ENCODE results near the gene SHANK1. TPM values are rescaled to one million over a fixed set of nuclear protein-coding genes. Genes with fewer than 3 reads are reported as not detected.
"Not testable (repeated sequence)": the region's sequence is repeated elsewhere in the genome, so short reads cannot be mapped to it uniquely, and the experiment has no call there.

Gene SHANK1
- total RNA-seq, 1 experiment from 2014 or later = 4.9 TPM

DNA sequence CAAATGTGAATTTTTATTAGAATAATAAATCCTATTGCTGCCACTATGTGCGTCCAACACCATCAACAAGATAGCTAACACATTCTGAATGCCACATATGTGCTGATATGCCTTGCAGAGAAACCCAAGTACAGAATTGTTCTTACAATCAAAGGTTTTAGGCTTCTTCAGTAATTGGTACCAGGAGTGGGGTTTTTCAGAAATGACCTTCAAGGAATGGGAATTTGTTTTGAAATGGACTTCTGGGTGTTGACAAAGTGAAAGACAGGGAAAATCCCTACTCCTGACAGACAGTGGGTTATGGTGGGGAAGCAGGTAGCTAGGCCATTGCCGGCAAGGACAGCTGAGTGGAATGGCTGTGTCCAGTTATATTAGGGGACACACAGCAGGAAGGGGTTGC, 85.6 kb downstream of the SHANK1 start:
- DNase-seq (ENCODE audit: low read depth) = no peak

DNA sequence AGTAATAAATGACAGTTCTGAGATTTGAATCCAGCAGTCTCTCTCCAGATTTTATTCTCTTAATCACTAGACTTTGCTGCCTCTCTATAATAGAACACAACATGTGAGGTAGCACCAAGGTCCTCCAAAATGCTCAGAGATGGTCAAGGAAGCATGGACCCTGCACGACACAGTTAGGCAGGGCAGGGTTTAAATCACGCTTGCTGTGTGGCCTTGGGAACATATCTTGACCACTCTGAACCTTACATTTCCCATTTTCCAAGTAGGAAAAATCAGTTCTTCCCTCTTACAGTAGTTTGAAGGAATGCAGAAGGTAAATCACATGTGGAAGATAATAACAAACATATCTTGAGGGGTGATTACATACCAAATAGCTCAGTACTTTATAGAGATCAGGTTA, 86.2 kb downstream of the SHANK1 start:
- DNase-seq (ENCODE audit: low read depth) = no peak

DNA sequence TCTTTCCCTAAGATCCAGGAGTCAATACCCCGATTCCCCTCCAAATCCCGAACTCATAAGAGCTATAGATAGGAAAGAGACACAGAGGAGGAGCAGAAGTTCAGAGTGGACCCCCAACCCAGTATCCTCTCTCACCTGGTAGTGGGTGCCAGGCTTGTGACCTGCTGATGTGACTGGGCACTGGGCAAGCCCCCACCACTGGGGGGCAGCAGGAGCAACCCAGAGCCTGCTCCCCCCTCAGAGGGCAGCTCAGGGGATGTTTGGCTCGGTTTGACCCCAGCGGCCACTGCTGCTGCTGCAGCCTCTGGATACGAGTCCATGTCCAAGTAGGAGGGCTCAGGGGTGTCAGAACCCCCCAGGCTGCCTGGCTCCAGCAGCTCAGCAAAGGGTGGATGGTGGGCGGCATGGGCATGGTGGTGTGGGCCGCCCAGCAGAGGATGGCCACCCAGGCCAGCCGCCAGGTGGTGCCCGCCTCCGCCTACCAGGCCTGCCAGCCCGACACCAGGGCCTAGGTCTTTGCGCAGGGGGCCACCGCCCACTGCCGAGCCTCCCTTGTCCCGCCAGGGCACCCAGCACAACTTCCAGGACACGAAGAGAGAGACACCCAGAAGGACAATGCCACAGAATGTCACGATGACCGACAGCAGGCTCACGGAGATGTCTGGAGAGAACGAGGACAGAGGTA, 87.3 kb downstream of the SHANK1 start:
- no peak for DNase-seq (ENCODE audit: low read depth)

DNA sequence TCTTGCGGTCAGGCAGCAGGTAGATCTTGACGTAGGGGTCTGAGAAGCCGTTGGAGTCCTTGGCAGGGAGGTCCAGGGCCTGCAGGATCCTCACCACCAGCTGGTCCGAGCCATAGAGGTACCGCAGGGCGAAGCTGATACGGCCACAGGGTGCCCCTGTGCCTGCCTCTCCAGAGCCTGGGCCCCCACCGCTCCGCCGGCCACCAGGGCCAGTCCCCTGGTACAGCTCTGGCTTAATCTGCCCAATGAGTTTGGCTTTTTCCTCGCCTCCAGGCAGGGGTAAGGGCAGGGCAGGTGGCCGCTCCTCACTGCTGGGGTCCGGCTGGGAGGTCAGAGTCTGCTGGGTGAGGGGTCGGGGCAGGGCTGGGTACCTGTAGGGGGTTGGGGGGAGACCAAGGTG, 89.8 kb downstream of the SHANK1 start:
- DNase-seq (ENCODE audit: low read depth) = no peak

DNA sequence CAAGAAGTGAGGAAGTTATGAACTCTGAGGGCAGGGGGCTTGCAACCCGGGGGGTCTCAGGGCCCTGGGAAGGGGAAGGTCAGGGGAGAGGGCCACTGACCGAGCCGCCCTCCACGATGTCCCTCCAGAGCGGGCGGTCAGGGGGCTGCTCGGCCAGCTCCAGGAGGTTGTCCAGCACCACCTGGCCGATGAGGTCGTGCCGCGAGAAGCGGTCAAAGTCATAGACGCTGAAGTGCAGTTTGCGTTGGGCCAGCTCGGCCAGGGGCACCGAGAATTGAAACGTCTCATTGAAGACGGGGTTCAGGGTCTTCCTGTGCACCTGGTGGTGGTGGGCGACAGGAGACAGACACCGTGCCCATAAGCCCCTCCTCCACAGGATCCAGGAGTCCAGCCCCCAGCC, 90.4 kb downstream of the SHANK1 start:
- DNase-seq (ENCODE audit: low read depth) = no peak

DNA sequence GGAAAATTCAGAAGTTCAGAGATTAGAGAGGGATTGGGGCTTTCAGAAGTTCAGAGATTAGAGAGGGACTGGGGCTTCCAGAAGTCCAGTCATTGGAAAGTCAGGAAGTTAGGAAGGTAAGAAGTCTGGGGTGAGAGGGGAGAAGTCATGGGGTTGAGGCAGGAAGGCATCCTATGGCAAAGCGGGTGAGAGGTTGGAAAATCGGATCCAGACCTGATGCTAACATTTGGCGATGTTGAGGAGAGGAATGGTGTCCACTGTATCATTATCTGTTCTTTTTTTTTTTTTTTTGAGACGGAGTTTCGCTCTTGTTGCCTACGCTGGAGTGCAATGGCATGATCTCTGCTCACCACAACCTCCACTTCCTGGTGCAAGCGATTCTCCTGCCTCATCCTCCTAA, 91.1 kb downstream of the SHANK1 start:
- DNase-seq (ENCODE audit: low read depth) = no peak

DNA sequence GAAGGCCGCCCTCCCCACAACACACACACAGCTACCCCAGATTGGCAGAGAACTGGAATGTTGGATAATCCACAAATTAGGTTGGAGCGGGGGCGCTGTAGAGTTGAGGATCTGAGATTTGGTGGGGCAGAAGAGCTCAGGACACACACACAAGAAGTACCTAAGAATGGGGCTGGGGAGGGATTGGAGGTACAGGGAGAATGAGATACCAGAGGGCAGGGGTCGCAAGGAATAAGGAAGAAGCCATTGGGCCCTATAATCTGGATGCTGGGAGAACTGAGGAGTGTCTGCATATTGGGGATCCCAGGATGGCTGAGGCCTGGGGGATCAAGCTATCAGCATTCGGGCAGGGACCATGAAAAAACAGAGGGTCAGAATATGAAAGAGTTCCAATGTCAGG, 91.5 kb downstream of the SHANK1 start:
- DNase-seq (ENCODE audit: low read depth) = no peak

DNA sequence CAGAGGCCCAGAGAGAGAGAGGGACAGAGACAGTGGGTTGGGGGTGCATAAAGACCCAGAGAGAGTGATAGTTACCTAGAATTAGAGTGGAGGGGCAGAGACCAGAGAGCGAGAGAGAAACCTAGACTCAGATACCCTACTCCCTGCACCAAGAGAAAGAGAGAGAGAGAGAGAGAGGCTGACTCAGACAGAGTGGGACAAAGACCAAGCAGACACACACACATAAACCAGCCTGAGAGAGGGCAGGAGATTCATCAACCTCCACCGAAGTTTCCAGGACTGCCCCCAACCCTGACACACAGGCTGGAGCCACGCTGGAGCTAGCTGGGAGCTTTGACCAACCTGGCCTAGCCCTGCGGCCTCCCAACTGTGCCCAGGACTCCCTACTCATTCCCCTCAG, 92.8 kb downstream of the SHANK1 start:
- DNase-seq (ENCODE audit: low read depth) = no peak

DNA sequence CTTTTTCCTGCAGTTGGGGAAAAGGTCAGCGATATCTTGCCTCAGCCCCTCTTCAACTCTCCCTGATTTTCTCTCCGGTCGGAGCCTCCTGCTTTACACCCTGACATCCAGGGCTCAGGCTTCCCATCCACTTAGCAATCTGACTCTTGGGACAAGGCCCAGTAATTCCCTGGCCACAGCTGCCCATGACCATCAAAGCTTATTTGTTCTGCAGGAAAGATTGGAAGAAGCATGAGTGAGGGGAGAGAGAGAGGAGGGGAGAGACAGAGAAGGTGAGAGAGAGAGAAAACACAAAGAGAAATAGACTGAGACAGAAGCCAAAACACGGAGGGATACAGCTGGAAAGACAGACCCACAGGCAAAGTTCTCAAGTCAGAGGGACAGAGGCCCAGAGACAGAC, 93.6 kb downstream of the SHANK1 start:
- DNase-seq (ENCODE audit: low read depth) = no peak

DNA sequence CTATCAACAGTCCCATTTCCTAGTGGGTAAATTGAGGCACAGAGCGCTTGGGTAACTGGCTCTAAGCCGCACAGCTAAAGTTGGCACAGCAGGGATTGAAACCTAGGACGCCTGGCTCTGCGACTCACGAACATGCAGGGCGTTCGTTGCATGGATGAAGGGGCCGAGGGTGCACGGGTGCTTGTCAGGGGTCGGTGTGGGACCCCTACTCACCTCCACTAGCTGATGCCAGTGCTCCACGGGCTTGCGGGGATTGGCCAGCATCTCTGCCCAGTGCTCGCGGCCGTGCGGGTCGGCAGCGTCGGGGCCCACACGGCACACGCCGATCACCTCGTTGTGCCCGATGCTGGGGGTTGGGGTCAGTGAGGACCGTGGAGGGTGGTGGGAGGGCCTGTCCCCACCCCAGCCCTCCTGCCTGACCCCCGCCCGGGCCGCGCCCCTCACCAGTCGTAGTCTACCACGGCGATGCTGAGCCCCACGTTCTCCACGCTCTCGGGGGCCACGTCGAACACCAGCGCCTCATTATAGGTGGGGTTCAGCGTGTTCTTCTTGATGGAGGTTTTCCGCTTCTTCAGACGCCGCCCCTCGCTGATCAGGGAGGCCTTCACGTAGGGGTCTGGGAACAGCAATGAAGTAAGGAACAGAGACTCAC, 94.5 kb downstream of the SHANK1 start:
- no peak for DNase-seq (ENCODE audit: low read depth)

DNA sequence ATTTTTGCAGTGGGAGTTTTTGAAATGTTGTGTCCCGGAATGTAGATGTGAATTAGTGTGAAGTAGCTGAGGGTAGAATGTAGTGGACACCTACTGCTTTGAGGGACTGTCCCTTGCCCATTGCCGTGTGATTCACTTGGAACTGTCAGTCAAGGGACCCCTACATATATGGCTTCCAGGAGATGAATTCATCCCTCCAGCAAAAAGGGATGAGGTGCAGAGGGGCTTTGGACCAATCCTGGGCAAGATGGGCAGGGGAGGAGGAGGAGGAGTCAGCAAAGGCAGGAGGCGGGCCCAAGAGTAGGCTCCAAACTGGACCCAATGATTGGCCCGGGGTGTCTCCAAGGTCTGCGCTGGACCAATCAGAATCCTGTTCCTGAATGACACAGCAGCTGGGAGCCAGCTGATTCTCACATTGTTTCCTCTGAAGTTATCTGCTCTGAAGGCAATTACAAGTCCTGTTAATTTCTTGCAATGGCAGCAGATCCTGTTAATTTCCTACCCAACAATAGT, 99.2 kb downstream of the SHANK1 start:
- not testable (repeated sequence) for DNase-seq (ENCODE audit: low read depth)

DNA sequence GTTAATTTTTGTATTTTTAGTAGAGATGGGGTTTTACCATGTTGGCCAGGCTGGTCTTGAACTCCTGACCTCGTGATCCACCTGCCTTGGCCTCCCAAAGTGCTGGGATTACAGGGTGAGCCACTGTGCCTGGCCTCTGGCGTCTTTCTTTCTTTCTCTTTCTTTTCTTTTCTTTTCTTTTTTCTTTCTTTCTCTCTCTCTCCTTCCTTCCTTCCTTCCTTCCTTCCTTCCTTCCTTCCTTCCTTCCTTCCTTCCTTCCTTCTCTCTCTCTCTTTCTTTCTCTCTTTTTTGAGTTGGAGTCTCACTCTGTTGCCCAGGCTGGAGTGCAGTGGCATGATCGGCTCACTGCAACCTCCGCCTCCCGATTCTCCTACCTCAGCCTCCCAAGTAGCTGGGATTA, 100.4 kb downstream of the SHANK1 start:
- not testable (repeated sequence) for DNase-seq (ENCODE audit: low read depth)

DNA sequence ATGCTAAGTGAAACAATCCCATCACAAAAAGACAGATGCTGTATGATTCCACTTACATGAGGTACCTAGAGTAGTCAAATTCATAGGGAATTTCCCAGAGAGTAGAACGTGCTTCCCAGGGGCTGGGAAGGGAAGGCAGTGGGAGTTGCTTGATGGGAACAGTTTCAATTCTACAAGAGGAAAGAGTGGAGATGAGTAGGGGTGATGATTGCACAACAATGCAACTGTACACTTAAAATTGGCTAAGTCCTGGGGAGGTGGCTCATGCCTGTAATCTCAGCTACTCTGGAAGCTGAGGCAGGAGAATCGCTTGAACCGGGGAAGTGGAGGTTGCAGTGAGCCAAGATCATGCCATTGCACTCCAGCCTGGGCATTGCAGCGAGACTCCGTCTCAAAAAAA, 101.2 kb downstream of the SHANK1 start:
- DNase-seq (ENCODE audit: low read depth) = not testable (repeated sequence)

DNA sequence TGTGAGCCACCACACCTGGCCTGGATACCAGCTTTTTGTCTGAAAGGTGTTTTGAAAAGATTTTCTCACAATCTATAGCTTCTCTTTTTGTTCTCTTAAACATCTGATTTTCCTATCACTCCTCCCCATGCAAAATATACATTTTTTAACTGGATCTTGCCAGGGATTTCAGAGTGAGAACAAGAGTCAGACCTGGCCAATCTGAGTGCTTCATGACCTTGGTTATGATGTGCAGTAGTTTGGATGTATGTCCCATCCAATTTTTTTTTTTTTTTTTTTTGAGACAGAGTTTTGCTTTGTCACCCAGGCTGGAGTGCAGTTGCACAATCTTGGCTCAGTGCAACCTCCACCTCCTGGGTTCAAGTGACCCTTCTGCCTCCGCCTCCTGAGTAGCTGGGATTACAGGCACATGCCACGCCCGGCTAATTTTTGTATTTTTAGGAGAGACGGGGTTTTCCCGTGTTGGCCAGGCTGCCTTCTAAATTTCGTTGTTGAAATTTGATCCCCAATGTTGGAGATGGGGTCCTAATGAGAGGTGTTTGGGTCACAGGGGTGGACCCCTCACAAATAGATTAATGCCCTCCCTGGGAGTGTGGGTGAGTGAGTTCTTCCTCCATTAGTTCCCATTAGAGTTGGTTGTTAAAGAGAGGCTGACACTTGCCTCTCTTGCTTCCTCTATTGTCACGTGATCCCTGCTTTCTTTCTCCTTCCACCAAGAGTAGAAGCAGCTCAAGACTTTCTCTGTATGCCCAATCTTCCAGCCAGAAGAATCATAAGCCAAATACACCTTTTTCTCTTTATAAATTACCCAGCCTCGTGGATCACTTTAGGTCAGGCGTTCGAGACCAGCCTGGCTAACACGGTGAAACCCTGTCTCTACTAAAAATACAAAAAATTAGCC, 106.8 kb downstream of the SHANK1 start:
- DNase-seq (ENCODE audit: low read depth) = not testable (repeated sequence)

Other genes starting within 250 kb of the SHANK1 start
- 36.9 and 75.3 TPM in 2 replicates for gene EMC10, start 243.3 kb downstream of the SHANK1 start, total RNA-seq (2014; rRNA removed; shearing (Covaris generic))
- 1.3 TPM in 1 of 2 replicates, not detected in the other for gene GARIN5A, start 243.0 kb downstream of the SHANK1 start, total RNA-seq (2014; rRNA removed; shearing (Covaris generic))
- gene JOSD2, start 208.6 kb downstream of the SHANK1 start, total RNA-seq (2014; rRNA removed; shearing (Covaris generic)) = 39.0 and 53.5 TPM in 2 replicates
- not detected in 2 replicates for gene ASPDH, start 205.9 kb downstream of the SHANK1 start, total RNA-seq (2014; rRNA removed; shearing (Covaris generic))
- not detected in 2 replicates for gene LRRC4B, start 151.4 kb downstream of the SHANK1 start, total RNA-seq (2014; rRNA removed; shearing (Covaris generic))
- gene SYT3, start 79.9 kb downstream of the SHANK1 start, total RNA-seq (2014; rRNA removed; shearing (Covaris generic)) = not detected in 2 replicates
- gene C19orf81, start 70.4 kb downstream of the SHANK1 start, total RNA-seq (2014; rRNA removed; shearing (Covaris generic)) = not detected in 2 replicates
- gene CLEC11A, start 3.6 kb upstream of the SHANK1 start, total RNA-seq (2014; rRNA removed; shearing (Covaris generic)) = 149 and 186 TPM in 2 replicates
- gene GPR32, start 50.7 kb upstream of the SHANK1 start, total RNA-seq (2014; rRNA removed; shearing (Covaris generic)) = not detected in 2 replicates
- not detected in 2 replicates for gene ACP4, start 70.6 kb upstream of the SHANK1 start, total RNA-seq (2014; rRNA removed; shearing (Covaris generic))
- gene KLK1, start 104.0 kb upstream of the SHANK1 start, total RNA-seq (2014; rRNA removed; shearing (Covaris generic)) = not detected in 2 replicates
- gene KLK15, start 113.8 kb upstream of the SHANK1 start, total RNA-seq (2014; rRNA removed; shearing (Covaris generic)) = not detected in 2 replicates
- not detected in 2 replicates for gene KLK3, start 135.1 kb upstream of the SHANK1 start, total RNA-seq (2014; rRNA removed; shearing (Covaris generic))
- not detected in 2 replicates for gene KLK2, start 153.6 kb upstream of the SHANK1 start, total RNA-seq (2014; rRNA removed; shearing (Covaris generic))
- gene KLK4, start 191.6 kb upstream of the SHANK1 start, total RNA-seq (2014; rRNA removed; shearing (Covaris generic)) = not detected in 2 replicates
- not detected in 2 replicates for gene KLK5, start 233.2 kb upstream of the SHANK1 start, total RNA-seq (2014; rRNA removed; shearing (Covaris generic))
- not detected in 2 replicates for gene KLK6, start 249.8 kb upstream of the SHANK1 start, total RNA-seq (2014; rRNA removed; shearing (Covaris generic))

All from RPMI7951 (cell line).